Calu3 (cell line): ENCODE data around the gene SLC1A2. TPM values are rescaled to one million over a fixed set of nuclear protein-coding genes. Genes with fewer than 3 reads are reported as not detected.

Experiments
- BruUV-seq: library from RNA; stranded (reverse); fragments of 400-500 nt; replicated peaks from 2 replicates; lab custom pipeline; 2021; lab: Mats Ljungman, UMichigan
- CTCF ChIA-PET: fragments of 300-600 bp; sonication (Branson Sonifier 250); formaldehyde crosslinking; loops from one replicate; lab custom pipeline; 2022; ENCODE audit warnings: antibody characterized with exemption; lab: Charles Lee
- DNase-seq: peaks from one replicate; pipeline ENCODE4 v3.0.0; 2022
- H3K27ac Mint-ChIP-seq: one replicate; pipeline ENCODE4 v1.8.0; 2022; ENCODE audit warnings: mixed read lengths; ENCODE audit not compliant: unreplicated experiment
- H3K27me3 Mint-ChIP-seq: one replicate; pipeline ENCODE4 v1.8.0; 2022; ENCODE audit warnings: mixed read lengths; ENCODE audit not compliant: unreplicated experiment
- H3K36me3 Mint-ChIP-seq: one replicate; pipeline ENCODE4 v1.8.0; 2022; ENCODE audit warnings: mild to moderate bottlenecking, moderate library complexity, mixed read lengths; ENCODE audit not compliant: insufficient read depth, unreplicated experiment
- H3K4me1 Mint-ChIP-seq: one replicate; pipeline ENCODE4 v1.8.0; 2022; ENCODE audit warnings: mild to moderate bottlenecking, low read depth, mixed read lengths; ENCODE audit not compliant: unreplicated experiment
- H3K4me3 Mint-ChIP-seq: one replicate; pipeline ENCODE4 v1.8.0; 2022; ENCODE audit warnings: mild to moderate bottlenecking, low read depth, moderate library complexity, mixed read lengths; ENCODE audit not compliant: unreplicated experiment
- H3K9me3 Mint-ChIP-seq: one replicate; pipeline ENCODE4 v1.8.0; 2022; ENCODE audit warnings: low read depth, mixed read lengths; ENCODE audit not compliant: unreplicated experiment
- CTCF ChIP-seq: fragments of 200-600 bp; IDR thresholded peaks from one replicate; pipeline ENCODE4 v1.8.0; 2022; ENCODE audit warnings: antibody characterized with exemption; ENCODE audit not compliant: unreplicated experiment
- intact Hi-C: fragments of 100-400 bp; cut with micrococcal nuclease; formaldehyde crosslinking; loops from one replicate; pipeline ENCODE4 v1.10.0; 2022; ENCODE audit not compliant: unreplicated experiment
- total RNA-seq: library from RNA; stranded (reverse); gene quantifications from 2 replicates; pipeline ENCODE4 v1.2.3, GENCODE V29; 2022

SLC1A2 gene
- total RNA-seq, 1 experiment from 2014 or later, result 0.40 TPM

- peaks cover 4% of the 10 kb centered on the region for H3K9me3 Mint-ChIP-seq
- no peaks in the 10 kb centered on the region for H3K27me3 Mint-ChIP-seq
- DNase-seq, result no peak
- no peaks in the 10 kb centered on the region for H3K36me3 Mint-ChIP-seq
- H3K4me3 Mint-ChIP-seq, result no peak overlapping the region
- CTCF ChIA-PET, result no interaction called here
- no peak overlapping the region for H3K27ac Mint-ChIP-seq
- no TSS peak for BruUV-seq
- intact Hi-C loops, result no loop called here
- no peak for TF ChIP-seq CTCF
- H3K4me1 Mint-ChIP-seq, result peaks cover 7% of the 10 kb centered on the region
Observed at GRCh38 chr11:35242412-35243242, 176.7 kb downstream of the SLC1A2 start.

- Mint-ChIP-seq H3K9me3 (peaks cover under 1% of the 10 kb centered on the region), H3K4me1 (peaks cover 18% of the 10 kb centered on the region), H3K27me3 (no peaks in the 10 kb centered on the region), H3K4me3 (no peak overlapping the region), H3K36me3 (no peaks in the 10 kb centered on the region), H3K27ac (no peak overlapping the region)
- no peak for TF ChIP-seq CTCF
- BruUV-seq, result no TSS peak
- CTCF ChIA-PET, result interaction anchor here (0.8 kb wide), 1 partner anchor 137 kb away, joined by 3 read pairs; no protein-coding TSS in a partner anchor
- intact Hi-C loops, result no loop called here
- DNase-seq, result no peak
Observed at GRCh38 chr11:35241531-35241930, 177.8 kb downstream of the SLC1A2 start.

- Mint-ChIP-seq H3K9me3 (no peaks in the 10 kb centered on the region), H3K36me3 (peaks cover 2% of the 10 kb centered on the region), H3K4me3 (no peak overlapping the region), H3K27me3 (no peaks in the 10 kb centered on the region), H3K4me1 (peaks cover 23% of the 10 kb centered on the region), H3K27ac (no peak overlapping the region)
- DNase-seq, result no peak
- no peak for TF ChIP-seq CTCF
- CTCF ChIA-PET, result no interaction called here
- no TSS peak for BruUV-seq
- intact Hi-C loops, result no loop called here
Observed at GRCh38 chr11:35241083-35241482, 178.3 kb downstream of the SLC1A2 start.

GRCh38 chr11:35239471-35240075 lies 179.8 kb downstream of the SLC1A2 start:
- no peak overlapping the region for H3K27ac Mint-ChIP-seq
- H3K4me3 Mint-ChIP-seq, result no peak overlapping the region
- no peaks in the 10 kb centered on the region for H3K27me3 Mint-ChIP-seq
- intact Hi-C loops, result loop anchor here (5.0 to 10.0 kb wide), 3 partner anchors 155 to 1565 kb away; no protein-coding TSS in a partner anchor
- TF ChIP-seq CTCF, result no peak
- H3K9me3 Mint-ChIP-seq, result no peaks in the 10 kb centered on the region
- H3K36me3 Mint-ChIP-seq, result peaks cover 6% of the 10 kb centered on the region
- no peak for DNase-seq
- H3K4me1 Mint-ChIP-seq, result peaks cover 35% of the 10 kb centered on the region
- BruUV-seq, result no TSS peak
- CTCF ChIA-PET, result no interaction called here
